GM23338 (cell line): ENCODE results near the gene APP. TPM values are rescaled to one million over a fixed set of nuclear protein-coding genes. Genes with fewer than 3 reads are reported as not detected.

Source experiments
- ATAC-seq: fragments of 200-7000 bp; cut with Tn5 transposase; 3 replicates; pipeline ENCODE4 v1.9.1; 2020
- DNase-seq: peaks from one replicate; pipeline ENCODE4 v3.0.0-alpha.2; 2015; ENCODE audit warnings: low spot score
- H2AFZ ChIP-seq: fragments of 200-600 bp; sonication (generic); 2 replicates; pipeline ENCODE4 v1.8.0; 2016; ENCODE audit warnings: antibody characterized with exemption, mild to moderate bottlenecking, moderate library complexity
- H3F3A ChIP-seq: fragments of 200-600 bp; sonication (generic); replicated peaks from 2 replicates; pipeline ENCODE4 v1.8.0; 2017; ENCODE audit warnings: antibody characterized with exemption, mixed run types, low read depth
- H3K27ac ChIP-seq: fragments of 200-600 bp; sonication (generic); 2 replicates; pipeline ENCODE4 v1.6.1; 2016; ENCODE audit warnings: low read depth
- H3K27me3 ChIP-seq: fragments of 200-600 bp; sonication (generic); 2 replicates; pipeline ENCODE4 v1.8.0; 2016; ENCODE audit warnings: mild to moderate bottlenecking, mixed run types, moderate library complexity; ENCODE audit not compliant: insufficient read depth
- H3K36me3 ChIP-seq: fragments of 200-600 bp; sonication (generic); 2 replicates; pipeline ENCODE4 v1.8.0; 2016; ENCODE audit warnings: mild to moderate bottlenecking; ENCODE audit not compliant: insufficient read depth
- H3K4me1 ChIP-seq: fragments of 200-600 bp; sonication (generic); 2 replicates; pipeline ENCODE4 v1.8.0; 2016; ENCODE audit warnings: mild to moderate bottlenecking, moderate library complexity; ENCODE audit not compliant: insufficient read depth
- H3K4me2 ChIP-seq: fragments of 200-600 bp; sonication (generic); 2 replicates; pipeline ENCODE4 v1.7.1; 2017; ENCODE audit warnings: mixed run types
- H3K4me3 ChIP-seq: fragments of 200-600 bp; sonication (generic); 2 replicates; pipeline ENCODE4 v1.6.1; 2016; ENCODE audit warnings: mixed run types
- H3K79me2 ChIP-seq: fragments of 200-600 bp; sonication (generic); replicated peaks from 2 replicates; pipeline ENCODE4 v1.8.0; 2017; ENCODE audit warnings: mild to moderate bottlenecking; ENCODE audit not compliant: insufficient read depth
- H3K9me2 ChIP-seq: fragments of 200-600 bp; sonication (generic); 2 replicates; pipeline ENCODE4 v1.8.0; 2017; ENCODE audit not compliant: insufficient read depth
- H4K20me1 ChIP-seq: fragments of 200-600 bp; sonication (generic); replicated peaks from 2 replicates; pipeline ENCODE4 v1.8.0; 2017; ENCODE audit warnings: mild to moderate bottlenecking; ENCODE audit not compliant: insufficient read depth
- H3K27ac Mint-ChIP-seq: 2 replicates; pipeline ENCODE4 v1.8.0; 2020; ENCODE audit warnings: inconsistent platforms, mild to moderate bottlenecking, moderate library complexity, mixed read lengths
- H3K27me3 Mint-ChIP-seq: 3 replicates; pipeline ENCODE4 v1.8.0; 2022; ENCODE audit warnings: low read depth, mild to moderate bottlenecking, moderate library complexity, mixed read lengths, inconsistent platforms; ENCODE audit not compliant: insufficient read depth, poor library complexity
- H3K36me3 Mint-ChIP-seq: 3 replicates; pipeline ENCODE4 v1.8.0; 2021; ENCODE audit warnings: low read depth, mild to moderate bottlenecking, inconsistent platforms, moderate library complexity, mixed read lengths
- H3K4me1 Mint-ChIP-seq: 3 replicates; pipeline ENCODE4 v1.8.0; 2020; ENCODE audit warnings: mild to moderate bottlenecking, inconsistent platforms, mixed read lengths
- H3K4me3 Mint-ChIP-seq: 3 replicates; pipeline ENCODE4 v1.8.0; 2021; ENCODE audit warnings: moderate library complexity, mild to moderate bottlenecking, inconsistent platforms, mixed read lengths
- H3K9me3 Mint-ChIP-seq: 3 replicates; pipeline ENCODE4 v1.8.0; 2020; ENCODE audit warnings: moderate library complexity, mild to moderate bottlenecking, inconsistent platforms, mixed read lengths
- JUNB ChIP-seq: IDR thresholded peaks from one replicate; pipeline ENCODE4 v1.6.1; 2016; ENCODE audit warnings: antibody characterized with exemption; ENCODE audit not compliant: unreplicated experiment
- NANOG ChIP-seq: IDR thresholded peaks from 2 replicates; pipeline ENCODE4 v1.6.1; 2016; ENCODE audit warnings: antibody characterized with exemption, borderline replicate concordance
- POLR2AphosphoS5 ChIP-seq: IDR thresholded peaks from 2 replicates; pipeline ENCODE4 v1.6.1; 2016; ENCODE audit warnings: antibody characterized with exemption, low read depth
- ZNF331 ChIP-seq: fragments of 250-450 bp; sonication (Bioruptor Pico); IDR thresholded peaks from 2 replicates; pipeline ENCODE4 v1.5.0; 2020; ENCODE audit warnings: low read depth, mild to moderate bottlenecking, moderate library complexity
- ZNF462 ChIP-seq: fragments of 250-450 bp; sonication (Bioruptor Pico); IDR thresholded peaks from 2 replicates; pipeline ENCODE4 v1.5.0; 2020; ENCODE audit warnings: mild to moderate bottlenecking, moderate library complexity
- polyA plus RNA-seq: library from polyadenylated mRNA; unstranded; fragments of >200 nt; fragmentation: Nextera tagmentation; extraction: Ambion mirVana; gene quantifications from 2 replicates; pipeline ENCODE4 v1.2.1, GENCODE V29; 2016
- total RNA-seq: library from RNA; depleted of rRNA; stranded (reverse); fragments of >200 nt; shearing (Covaris generic); gene quantifications from 2 replicates; pipeline ENCODE4 v1.2.3, GENCODE V29; 2014
- TF ChIP-seq, protein P1 (sequence below): IDR thresholded peaks from 2 replicates; pipeline ENCODE4 v1.6.1; 2016; ENCODE audit warnings: antibody characterized with exemption
- TF ChIP-seq, protein P2 (sequence below), 2 experiments: fragments of 200-600 bp in 1 of 2; sonication (generic) in 1 of 2; conservative IDR thresholded peaks; 2 replicates each; pipeline versions ENCODE4 v1.5.1 to v1.6.1; 2016 to 2017; ENCODE audit warnings: antibody characterized with exemption in 2 of 2, low read depth in 2 of 2, mild to moderate bottlenecking in 2 of 2, moderate library complexity in 1 of 2

The APP gene
- total and polyA plus RNA-seq, 2 experiments from 2014 or later: 69.4 to 444 TPM

DNA sequence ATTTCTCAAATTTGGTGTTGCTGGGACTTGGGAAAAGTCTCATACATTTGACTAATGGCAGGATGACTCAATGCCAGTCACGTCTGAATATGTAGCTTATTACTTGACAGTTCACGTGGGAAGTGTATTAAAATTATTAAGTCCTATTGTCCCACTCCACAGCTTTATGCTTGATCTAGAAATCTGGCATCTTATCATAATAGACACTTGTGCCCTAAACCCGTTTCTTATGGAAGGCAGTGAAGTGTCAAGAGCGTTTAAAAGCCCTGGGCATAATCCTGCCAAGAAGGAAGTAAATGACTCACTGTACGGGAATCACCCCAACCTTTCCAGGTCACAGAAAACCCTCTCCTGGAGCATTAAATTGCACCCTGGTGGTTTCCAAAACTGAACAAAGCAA is 207.4 kb downstream of the APP start:
- H3K4me1 ChIP-seq: peaks cover 43% of the 10 kb centered on the region
- no peaks in the 10 kb centered on the region; the same call in 1 of the 2 replicates for H3K36me3 ChIP-seq
- peak overlapping the region; percentile 94; the same call in 1 of the 2 replicates for H3K27ac ChIP-seq
- Mint-ChIP-seq H3K36me3 (peaks cover 46% of the 10 kb centered on the region), H3K9me3 (no peaks in the 10 kb centered on the region), H3K27ac (peak overlapping the region; percentile 59), H3K4me3 (no peak overlapping the region), H3K27me3 (peaks cover 6% of the 10 kb centered on the region), H3K4me1 (peaks cover 71% of the 10 kb centered on the region)
- DNase-seq: no peak
- no peak overlapping the region for H3K4me2 ChIP-seq
- peaks cover 24% of the 10 kb centered on the region for H3K79me2 ChIP-seq
- no peak for ATAC-seq
- no peaks in the 10 kb centered on the region for H3K9me2 ChIP-seq
- no peaks in the 10 kb centered on the region for H3F3A ChIP-seq
- no peaks in the 10 kb centered on the region for H4K20me1 ChIP-seq
- no peak overlapping the region for H2AFZ ChIP-seq
- no peak overlapping the region for H3K4me3 ChIP-seq
- no peaks in the 10 kb centered on the region for H3K27me3 ChIP-seq
- TF ChIP-seq ZNF331 (CRISPR knock-in tag): no peak
- TF ChIP-seq, protein P1, sequence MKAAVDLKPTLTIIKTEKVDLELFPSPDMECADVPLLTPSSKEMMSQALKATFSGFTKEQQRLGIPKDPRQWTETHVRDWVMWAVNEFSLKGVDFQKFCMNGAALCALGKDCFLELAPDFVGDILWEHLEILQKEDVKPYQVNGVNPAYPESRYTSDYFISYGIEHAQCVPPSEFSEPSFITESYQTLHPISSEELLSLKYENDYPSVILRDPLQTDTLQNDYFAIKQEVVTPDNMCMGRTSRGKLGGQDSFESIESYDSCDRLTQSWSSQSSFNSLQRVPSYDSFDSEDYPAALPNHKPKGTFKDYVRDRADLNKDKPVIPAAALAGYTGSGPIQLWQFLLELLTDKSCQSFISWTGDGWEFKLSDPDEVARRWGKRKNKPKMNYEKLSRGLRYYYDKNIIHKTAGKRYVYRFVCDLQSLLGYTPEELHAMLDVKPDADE: no peak
- no peak for TF ChIP-seq ZNF462
- TF ChIP-seq JUNB: no peak
- TF ChIP-seq, protein P2, sequence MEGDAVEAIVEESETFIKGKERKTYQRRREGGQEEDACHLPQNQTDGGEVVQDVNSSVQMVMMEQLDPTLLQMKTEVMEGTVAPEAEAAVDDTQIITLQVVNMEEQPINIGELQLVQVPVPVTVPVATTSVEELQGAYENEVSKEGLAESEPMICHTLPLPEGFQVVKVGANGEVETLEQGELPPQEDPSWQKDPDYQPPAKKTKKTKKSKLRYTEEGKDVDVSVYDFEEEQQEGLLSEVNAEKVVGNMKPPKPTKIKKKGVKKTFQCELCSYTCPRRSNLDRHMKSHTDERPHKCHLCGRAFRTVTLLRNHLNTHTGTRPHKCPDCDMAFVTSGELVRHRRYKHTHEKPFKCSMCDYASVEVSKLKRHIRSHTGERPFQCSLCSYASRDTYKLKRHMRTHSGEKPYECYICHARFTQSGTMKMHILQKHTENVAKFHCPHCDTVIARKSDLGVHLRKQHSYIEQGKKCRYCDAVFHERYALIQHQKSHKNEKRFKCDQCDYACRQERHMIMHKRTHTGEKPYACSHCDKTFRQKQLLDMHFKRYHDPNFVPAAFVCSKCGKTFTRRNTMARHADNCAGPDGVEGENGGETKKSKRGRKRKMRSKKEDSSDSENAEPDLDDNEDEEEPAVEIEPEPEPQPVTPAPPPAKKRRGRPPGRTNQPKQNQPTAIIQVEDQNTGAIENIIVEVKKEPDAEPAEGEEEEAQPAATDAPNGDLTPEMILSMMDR (conservative IDR thresholded peaks at IDR 0.05; ENCODE audit: low read depth in 2 of 2): no peak
- no peak for TF ChIP-seq POLR2AphosphoS5
- TF ChIP-seq NANOG: no peak
